GM12878 (cell line): ENCODE data around the gene PLEKHA1.

Source experiments
- CBX5 ChIP-seq: sonication (generic); IDR thresholded peaks from 2 replicates; pipeline ENCODE4 v1.6.1; 2016; ENCODE audit warnings: low read depth, moderate library complexity, mild to moderate bottlenecking, inconsistent platforms
- ZNF217 ChIP-seq: fragments of 450-650 bp; IDR thresholded peaks from 2 replicates; pipeline ENCODE4 v1.6.1; 2017; ENCODE audit warnings: antibody characterized with exemption, mild to moderate bottlenecking

DNA sequence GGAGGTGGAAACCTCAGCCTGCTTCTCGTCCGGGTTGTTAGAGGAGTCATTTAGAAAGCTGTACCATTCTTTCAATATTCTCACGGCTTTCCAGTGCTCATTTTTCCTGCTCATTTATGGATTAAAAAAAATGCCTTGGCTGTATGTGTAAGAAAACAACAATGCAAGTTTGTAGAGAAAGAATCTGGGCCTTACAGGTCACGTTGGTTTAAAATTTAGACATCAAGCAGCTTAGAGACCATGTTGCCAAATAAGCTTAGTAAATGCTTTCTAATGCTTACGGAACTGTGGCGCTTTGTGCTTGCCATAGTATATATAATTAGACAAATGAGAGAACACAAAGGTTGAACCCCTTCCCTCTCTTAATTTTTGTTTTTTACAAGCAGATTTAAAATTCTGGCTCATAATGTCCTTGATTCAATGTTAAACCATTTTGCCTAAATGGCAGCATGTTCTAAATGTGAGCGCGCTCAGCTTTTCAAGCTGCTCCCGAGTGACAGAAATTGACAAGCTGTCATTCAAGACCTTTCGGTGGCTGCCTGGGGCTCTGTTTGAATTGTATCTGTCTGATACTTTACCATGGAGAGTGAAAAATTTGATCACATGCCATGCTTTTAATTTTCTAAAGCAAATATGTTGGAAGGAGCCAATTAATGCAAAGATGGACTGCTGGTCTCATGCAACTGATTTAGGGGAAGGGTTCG is 81.0 kb downstream of the PLEKHA1 start:
- TF ChIP-seq CBX5, result no peak
- TF ChIP-seq ZNF217, result no peak
